T-helper 2 cell (primary cell): ENCODE measurements around the gene NR2F2.

Experiments used
- DNase-seq, 5 experiments: peaks; one replicate each; pipeline versions ENCODE4 v3.0.0 to v3.0.0-alpha.2; 2012 to 2022
- total RNA-seq, 2 donors: gene quantifications; one replicate each; lab custom pipeline; 2026; lab: John Stamatoyannopoulos, UW

The NR2F2 gene
- total RNA-seq, result 0 to 0.67 reads per million in 2 donors

DNA sequence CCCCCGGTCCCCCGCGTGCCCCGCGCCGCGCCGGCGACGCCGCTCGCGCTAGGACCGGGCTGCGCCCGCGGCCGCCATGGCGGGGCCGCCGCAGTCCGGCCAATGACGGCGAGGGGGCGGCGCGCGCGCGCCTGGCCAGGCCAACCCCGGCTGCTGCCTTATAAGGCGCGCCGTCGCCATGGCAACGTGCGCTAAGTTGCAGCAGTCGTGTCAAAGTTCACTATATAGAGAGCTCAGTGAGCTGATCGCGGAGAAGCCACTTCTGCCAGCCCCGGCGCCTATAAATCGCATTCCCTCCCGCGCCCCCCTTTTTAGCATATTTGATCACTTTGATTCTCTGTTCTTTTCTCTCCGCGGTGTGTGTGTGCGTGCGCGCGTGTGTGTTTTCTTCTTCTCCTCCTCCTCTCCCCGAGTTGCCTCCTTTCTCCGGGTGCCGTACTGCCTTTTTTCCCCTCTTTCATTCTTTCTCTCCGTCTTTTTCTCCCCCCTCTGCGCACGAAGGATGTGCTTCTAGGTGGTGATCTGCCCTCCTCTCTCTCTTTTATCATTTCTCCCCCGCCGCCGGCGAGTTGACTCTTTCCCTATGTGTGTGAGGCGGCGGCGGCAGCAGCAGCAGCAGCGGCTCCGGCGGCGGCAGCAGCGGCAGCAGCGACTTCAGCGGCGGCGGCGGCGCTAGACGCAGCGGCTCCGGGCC lies at the start of gene NR2F2:
Gene NR2F2, plus strand, starts transcription at position 251 of the 694 bp plus-strand sequence. CDS start 1,406 bp downstream, outside the sequence.
- peak in 3 of 5 experiments; percentile 10 to 89 (median 34) for DNase-seq

DNA sequence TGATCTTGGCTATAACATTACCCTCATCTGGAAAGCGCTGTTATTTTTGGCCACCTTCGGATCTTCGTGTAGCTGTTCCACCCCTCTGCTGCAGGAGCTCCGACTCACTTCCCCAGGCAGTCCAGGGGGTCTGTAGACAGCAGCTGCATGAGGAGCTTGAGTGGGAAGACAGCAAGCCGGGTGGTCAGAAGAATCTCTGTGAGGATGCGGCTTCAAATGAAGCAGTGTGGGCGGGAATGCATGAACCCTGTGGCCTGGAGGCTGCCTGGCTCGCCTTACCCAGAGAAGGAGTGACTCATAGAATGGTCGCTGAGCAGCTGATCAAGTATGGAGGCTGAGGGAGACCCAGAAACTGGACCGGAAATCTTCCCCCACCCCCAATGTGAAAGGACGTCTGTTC lies 45.2 kb upstream of the NR2F2 start:
- no peak for DNase-seq

GRCh38 chr15:96285729-96286254 lies 44.7 kb upstream of the NR2F2 start:
- DNase-seq, result no peak

GRCh38 chr15:96290679-96291078 lies 39.8 kb upstream of the NR2F2 start:
- no peak for DNase-seq

GRCh38 chr15:96292635-96293034 lies 37.9 kb upstream of the NR2F2 start:
- no peak for DNase-seq

DNA sequence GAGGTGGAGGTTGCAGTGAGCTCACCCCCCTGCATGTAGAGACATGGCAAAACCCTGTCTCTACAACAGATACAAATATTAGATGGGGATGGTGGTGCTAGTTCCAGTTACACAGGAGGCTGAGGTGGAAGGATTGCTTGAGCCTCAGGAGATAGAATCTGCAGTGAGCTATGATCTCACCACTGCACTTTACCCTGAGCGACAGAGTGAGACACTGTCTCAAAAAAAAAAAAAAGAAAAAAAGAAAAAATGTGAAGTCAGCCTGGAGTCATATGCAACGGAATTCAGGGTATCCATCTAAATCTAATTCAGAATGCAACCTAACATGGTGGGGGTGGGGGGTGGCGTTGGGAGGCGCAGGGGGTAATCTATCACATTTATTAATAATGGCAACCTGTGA lies 37.1 kb upstream of the NR2F2 start:
- DNase-seq, result no peak

GRCh38 chr15:96294766-96295165 lies 35.7 kb upstream of the NR2F2 start:
- DNase-seq, result no peak

- no peak for DNase-seq
Observed at GRCh38 chr15:96296264-96296663, 34.2 kb upstream of the NR2F2 start.

DNA sequence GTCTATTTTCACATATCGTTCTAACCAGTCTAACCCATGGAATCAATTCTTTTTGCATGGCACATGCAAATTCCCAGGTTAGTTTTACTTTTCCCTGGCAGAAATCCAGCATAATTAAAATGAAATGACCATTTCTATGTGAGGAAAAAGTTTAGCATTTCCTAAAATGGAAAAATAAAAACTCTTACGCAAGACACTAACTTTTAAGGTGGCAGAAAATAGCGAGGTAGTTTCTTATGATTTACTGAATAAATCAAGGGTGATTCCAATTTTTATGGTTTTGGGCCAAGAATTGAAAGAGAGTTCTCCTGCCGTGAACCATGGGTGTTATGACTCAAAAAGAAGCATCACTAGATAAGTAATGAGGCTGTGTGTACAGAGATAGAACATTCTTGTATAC lies 32.7 kb upstream of the NR2F2 start:
- DNase-seq, result no peak

- DNase-seq, result no peak
Observed at GRCh38 chr15:96298217-96298616, 32.3 kb upstream of the NR2F2 start.

- no peak for DNase-seq
Observed at GRCh38 chr15:96300836-96301235, 29.7 kb upstream of the NR2F2 start.

DNA sequence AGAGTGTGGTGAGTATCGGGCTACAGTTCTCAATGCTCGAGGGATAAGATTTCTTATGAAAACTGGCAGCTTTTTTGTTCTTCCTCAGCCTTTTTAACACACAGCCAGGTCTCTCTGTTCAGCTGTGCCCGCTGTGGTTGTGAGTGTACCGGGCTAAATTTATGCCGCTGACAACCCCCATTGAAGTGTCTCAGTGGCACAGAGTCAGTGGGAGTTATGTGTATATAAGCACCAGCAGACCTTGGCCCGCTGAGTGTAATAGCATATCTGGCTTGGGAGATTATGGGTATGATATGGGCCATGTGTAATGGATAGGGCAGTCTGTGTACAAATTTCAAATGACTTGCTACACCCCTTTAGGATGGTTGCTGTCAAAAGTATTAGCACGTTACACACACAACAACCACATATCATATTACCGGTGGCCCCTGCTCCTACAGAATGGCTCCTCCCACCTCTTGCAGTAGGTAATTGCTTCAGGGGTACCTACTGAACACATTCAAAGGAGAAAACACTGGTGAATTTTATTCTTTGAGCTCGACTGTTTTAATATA lies 26.9 kb upstream of the NR2F2 start:
- no peak for DNase-seq

DNA sequence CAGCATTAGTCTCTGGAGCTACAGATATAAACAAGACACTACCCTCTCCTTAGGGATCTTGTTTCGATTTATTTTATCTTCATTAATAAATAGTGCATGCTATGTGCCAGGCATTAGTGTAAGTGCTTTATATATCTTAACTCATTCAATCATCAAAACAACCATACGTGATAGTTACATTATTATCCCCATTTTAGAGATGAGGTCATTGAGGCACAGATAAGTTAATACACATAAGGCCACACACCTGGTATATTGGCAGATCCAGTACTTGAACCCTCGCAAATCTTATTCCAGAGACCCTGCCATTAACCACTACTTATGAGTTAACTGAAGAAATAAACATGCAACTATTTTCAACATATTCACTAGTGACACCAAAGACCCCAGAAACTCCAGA lies 25.7 kb upstream of the NR2F2 start:
- no peak for DNase-seq

GRCh38 chr15:96306321-96306720 lies 24.2 kb upstream of the NR2F2 start:
- DNase-seq, result no peak

GRCh38 chr15:96307856-96308394 lies 22.6 kb upstream of the NR2F2 start:
- no peak for DNase-seq

DNA sequence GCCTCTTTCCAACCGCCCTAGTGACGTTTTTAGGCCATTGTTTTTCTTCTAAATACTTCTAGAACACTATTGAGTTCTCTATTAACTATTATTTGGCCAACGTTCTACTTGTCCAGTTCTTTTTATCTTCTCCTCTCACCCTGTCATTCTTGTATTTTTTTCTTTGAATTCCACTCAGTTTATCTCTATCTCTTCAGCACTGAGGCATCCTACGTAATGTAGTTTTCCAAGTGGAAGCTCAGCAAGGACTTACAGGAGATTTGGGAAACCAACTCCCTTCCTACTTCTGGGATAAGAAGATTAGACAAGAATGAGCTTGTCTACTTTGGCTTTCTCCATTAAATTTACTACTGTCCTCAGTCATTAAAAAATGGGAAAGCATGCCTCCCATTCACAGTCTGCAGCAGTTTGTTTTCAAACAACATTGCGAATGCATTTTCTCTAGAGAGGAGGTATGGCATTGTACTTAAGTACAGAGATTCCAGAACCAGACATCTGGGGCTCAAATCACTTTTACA lies 21.3 kb upstream of the NR2F2 start:
- DNase-seq, result no peak

GRCh38 chr15:96311256-96311955 lies 19.1 kb upstream of the NR2F2 start:
- no peak for DNase-seq

GRCh38 chr15:96311956-96312294 lies 18.6 kb upstream of the NR2F2 start:
- no peak for DNase-seq

- no peak for DNase-seq
Observed at GRCh38 chr15:96312641-96313335, 17.7 kb upstream of the NR2F2 start.

- no peak for DNase-seq
Observed at GRCh38 chr15:96314518-96314917, 16.0 kb upstream of the NR2F2 start.

GRCh38 chr15:96314963-96315362 lies 15.5 kb upstream of the NR2F2 start:
- no peak for DNase-seq

DNA sequence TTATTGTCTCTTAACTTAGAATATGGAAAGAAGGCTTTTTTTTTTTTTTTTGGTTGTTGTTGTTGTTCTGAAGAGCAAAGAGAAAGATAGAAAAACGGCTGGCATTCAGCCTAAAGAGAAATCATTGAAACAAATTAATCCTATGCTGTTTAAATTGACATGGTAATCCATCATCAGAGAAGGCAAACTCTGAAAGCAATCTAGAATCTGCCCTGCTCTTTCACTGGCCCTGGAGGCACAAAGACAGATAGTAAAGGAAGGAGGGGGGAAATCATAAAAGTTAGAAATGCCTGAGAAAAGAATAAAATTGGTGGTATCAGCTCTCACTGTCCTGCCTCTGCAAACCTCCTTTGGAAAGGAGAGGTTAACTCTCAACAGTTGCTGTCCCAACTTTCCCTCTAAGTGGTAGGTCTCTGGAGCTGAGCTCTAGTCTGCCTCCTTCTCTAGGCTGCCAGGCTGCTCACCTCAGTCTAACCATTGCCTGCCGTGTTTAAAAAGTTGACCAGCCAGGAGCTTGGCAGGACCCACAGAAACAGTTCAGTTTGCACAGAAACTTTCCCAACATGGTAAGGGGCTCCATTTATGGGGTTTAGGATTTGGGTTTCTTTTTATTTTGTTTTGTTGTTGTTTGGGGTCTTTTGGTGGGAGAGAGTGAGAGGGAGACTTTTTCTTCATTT lies 13.4 kb upstream of the NR2F2 start:
- DNase-seq, result no peak
